ENCODE data around the gene RNF43.

- TF ChIP-seq RXRA (IDR thresholded peaks at IDR 0.05) (no peak), CTCF (IDR thresholded peaks at IDR 0.05; ENCODE audit: low read depth, low read length, missing input control) (no peak)
These were observed 36.9 kb downstream of the RNF43 start for GRCh38 chr17:58380207-58381123.
